RPMI7951 (cell line): ENCODE results near the gene IRGQ. TPM values are rescaled to one million over a fixed set of nuclear protein-coding genes. Genes with fewer than 3 reads are reported as not detected.
"Not testable (repeated sequence)": the region's sequence is repeated elsewhere in the genome, so short reads cannot be mapped to it uniquely, and the experiment has no call there.

Source experiments
- DNase-seq: peaks from one replicate; pipeline ENCODE4 v3.0.0-alpha.2; 2012; ENCODE audit warnings: low read depth
- total RNA-seq: library from RNA; depleted of rRNA; stranded (reverse); fragments of >200 nt; shearing (Covaris generic); gene quantifications from 2 replicates; pipeline ENCODE4 v1.2.3, GENCODE V29; 2014; rRNA removed

The IRGQ gene
- 11.9 and 16.4 TPM in 2 replicates for total RNA-seq

DNA sequence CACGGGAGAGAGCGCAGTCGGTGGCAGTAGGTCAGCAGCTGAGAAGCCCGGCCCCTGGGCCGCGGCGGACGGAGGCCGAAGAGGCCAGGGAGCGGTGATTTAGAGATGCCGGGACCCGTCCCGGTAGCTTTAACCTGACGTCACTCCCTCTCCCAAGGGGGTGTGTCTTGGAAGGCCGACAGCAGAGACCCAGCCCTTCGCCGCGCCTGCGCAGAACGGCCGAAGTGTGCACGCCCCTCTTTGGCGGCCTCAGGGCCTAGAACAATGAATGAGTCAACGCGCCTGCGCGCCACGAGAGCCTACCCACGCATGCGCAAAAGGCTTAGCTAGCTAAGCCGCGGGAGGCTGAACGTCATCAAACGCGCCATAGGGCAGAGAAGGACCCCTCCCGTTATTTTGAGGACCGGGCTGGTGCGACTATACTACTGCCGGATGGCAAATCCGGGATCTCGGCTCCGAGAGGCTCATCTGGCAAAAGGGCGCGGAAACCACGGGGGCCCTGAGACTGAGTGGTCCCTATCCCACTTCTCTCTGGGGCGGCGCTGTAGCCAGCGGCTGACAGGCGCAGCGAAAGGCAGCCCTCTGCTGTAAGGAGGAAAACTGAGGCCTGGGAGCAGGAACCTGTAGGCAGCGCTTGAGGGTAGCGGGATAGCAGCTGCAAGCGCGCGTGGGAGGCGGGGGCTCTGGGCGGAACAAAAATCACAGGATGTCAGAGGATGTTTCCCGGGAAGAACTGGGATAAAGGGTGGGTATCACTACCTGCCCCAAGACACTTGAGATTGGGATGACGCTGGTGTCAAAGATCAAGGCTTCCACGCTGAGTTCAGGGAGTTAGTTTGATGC, at the start of gene IRGQ, which contains the start of gene ZNF576:
TSS of gene IRGQ (minus strand) at position 136 of the 843 bp plus-strand sequence. CDS start 796 bp downstream, outside the sequence.
TSS of gene ZNF576 (plus strand) at position 597 of the 843 bp plus-strand sequence. CDS start 514 bp downstream, outside the sequence.
- peak; percentile 98 for DNase-seq

DNA sequence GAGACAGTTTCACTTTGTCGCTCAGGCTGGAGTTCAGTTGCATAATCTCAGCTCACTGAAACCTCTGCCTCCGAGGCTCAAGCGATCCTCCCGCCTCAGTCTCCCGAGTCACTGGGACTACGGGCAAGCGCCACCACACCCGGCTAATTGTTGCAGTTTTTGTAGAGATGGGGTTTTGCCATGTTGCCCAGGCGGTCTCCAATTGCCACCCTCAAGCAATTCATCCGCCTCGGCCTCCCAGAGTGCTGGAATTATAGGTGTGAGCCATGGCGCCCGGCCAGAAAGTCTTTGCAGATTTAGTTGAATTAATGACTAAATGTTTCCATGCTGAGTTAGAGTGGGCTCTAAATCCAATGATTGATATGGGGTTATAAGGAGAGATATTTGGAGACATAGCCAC, 48.2 kb upstream of the IRGQ start:
- DNase-seq = no peak

- no peak for DNase-seq
These were observed 47.4 kb upstream of the IRGQ start for GRCh38 chr19:43643326-43643725.

- no peak for DNase-seq
These were observed 46.6 kb upstream of the IRGQ start for GRCh38 chr19:43642531-43642930.

DNA sequence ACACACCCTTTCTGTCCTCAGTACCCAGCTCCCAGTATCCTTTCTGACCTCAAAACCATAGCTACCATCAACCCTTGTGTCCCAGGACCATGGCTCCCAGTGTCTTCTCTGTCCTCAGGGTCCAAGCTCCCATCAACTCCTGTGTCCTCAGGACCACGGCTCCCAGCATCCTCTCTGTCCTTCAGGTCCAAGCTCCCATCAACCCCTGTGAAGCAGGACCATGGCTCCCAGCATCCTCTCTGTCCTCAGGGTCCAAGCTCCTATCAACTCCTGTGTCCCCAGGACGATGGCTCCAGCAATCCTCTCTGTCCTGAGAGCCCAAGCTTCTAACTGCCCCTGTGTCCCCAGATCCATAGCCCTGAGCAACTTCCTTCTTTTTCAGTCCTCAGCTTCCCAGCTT, 45.4 kb upstream of the IRGQ start:
- no peak for DNase-seq

GRCh38 chr19:43640424-43640757, 44.5 kb upstream of the IRGQ start:
- DNase-seq = no peak

GRCh38 chr19:43639519-43640423, 43.8 kb upstream of the IRGQ start, which contains the start of gene CADM4:
Gene CADM4, minus strand, starts transcription at chr19:43639850. Its CDS starts 60 bp downstream, at chr19:43639790.
- DNase-seq = no peak

DNA sequence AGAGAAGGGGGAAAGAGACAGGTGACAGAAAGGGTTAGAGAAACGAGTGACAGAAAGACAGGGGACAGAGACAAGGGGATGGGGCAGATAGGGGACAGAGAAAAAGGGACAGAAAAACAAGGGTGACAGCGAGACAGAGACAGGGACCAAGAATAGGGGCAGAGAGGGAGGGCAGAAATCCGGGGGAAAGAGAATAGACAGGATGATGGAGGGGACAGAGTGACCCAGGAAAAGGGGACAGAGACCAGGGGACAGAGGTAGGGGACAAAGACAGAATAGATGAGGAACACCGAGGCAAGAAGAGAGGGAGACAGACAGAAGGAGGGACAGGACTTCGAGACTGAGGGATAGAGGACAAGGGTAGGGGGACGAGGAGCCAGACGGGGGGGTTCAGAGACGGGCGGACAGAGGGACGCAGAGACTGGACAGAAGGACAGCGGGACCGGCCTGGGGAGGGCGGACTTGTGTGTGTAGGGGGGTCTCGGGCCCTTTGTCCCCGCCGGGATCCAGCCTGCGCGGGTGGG, 43.1 kb upstream of the IRGQ start:
- DNase-seq = no peak

DNA sequence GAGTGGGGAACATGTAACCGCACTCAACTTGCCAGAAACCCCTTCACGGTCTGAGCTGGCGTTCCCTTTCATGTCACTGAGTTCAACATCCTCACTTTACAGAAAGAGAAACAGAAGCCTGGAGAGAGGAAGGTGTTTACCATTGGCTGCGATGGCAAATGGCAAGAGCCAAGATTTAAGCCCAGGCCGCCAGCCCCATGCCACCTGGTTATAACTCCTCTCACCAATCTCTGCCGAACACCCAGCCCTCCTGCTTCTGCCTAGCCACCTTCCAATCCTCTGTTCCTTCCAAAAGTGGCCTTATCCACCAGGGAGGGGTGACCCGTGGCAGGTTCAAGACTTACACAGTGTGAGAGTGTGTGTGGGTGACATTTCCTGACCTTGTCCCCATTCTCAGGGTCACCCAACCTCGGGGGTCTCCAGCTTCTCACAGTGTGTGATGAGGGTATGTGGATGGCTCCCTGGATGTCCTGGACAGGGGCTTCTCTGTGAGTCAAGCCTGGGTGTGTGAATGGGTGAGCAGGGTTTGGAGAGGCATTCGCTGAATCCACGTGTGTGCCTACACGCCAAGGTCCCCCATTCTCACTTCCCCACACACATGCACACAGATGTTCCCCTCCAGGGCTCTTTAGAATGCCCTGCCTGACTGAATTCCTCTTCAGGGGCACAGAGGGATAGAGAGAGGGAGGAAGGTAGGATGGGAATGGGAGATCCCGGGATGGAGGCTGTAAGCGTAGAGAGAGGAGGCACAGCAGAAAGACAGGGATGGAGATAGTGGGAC, 42.5 kb upstream of the IRGQ start:
- DNase-seq = no peak

GRCh38 chr19:43636121-43636683, 40.3 kb upstream of the IRGQ start:
- DNase-seq = no peak

GRCh38 chr19:43635561-43635940, 39.6 kb upstream of the IRGQ start:
- DNase-seq = not testable (repeated sequence)

DNA sequence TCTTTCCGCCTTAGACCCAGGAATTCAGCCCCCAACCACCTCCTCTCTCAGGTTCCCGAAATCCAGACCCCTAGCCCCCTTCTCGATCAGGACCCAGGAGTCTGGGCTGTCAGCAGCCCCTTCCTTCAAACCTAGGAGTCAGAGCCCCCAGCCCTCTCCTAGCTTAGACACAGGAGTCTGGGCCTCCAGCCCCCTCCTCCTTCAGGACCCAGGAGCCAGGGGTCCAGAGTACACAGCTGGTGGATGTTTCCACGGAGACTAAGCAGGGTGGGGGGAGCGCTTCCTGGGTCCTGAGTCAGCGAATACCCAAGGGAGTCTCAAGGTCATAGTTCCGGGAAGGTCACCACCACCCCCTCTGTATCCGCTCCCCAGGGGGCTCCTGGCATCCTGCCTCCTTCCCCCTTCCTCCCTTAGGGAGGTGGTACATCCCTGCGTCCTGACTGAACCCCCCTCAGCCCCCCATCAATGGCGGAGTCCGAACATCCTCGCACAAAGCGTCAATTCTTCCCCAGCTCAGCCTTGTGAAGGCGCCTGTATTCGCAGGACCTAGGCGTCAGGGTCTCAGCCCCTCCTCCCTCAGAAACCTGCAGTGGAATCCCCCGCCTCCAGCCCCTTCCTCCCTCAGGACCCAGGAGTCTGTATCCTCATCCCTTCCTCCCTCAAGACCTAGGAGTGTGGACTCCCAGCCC, 39.1 kb upstream of the IRGQ start:
- DNase-seq = no peak

GRCh38 chr19:43634506-43634871, 38.6 kb upstream of the IRGQ start:
- DNase-seq = no peak

DNA sequence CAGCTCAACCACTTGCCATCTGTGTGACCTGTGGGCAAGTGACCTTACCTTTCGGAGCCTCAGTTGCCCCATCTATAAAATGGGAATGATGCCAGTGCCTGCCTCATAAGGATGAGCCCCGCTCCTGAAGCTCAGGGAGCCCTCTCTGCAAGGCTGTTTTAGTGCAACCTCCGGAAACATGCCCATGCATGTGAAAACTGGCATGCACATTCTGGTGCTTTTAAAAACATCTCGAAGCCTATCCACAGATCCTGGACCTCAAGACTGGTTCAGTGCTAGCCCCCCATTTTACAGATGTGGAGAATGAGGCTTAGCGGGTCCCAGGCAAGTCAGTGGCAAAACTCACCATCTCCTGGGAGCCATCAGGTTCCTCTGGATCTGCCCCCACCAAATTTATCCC, 38.1 kb upstream of the IRGQ start:
- DNase-seq = no peak

- DNase-seq = no peak
These were observed 37.6 kb upstream of the IRGQ start for GRCh38 chr19:43633520-43633919.

DNA sequence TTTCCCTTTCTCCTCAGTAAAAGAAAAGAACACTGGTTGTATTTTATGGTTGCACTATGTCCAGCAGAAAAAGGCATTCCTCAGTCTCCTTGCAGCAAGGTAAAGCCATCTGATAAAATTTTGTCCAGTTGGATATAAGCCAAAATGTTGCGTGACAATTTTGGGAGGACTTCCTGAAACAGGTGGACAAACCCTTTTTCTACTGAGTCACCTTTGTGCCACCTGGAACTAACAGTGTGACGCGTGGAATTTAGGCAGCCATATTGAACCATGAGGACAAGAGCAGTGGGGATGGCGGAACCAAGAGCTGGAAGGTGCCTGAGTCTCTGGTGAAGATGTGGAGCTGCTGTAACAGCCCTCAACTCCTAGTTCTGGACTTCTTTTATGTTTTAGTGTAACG, 35.6 kb upstream of the IRGQ start:
- no peak for DNase-seq

DNA sequence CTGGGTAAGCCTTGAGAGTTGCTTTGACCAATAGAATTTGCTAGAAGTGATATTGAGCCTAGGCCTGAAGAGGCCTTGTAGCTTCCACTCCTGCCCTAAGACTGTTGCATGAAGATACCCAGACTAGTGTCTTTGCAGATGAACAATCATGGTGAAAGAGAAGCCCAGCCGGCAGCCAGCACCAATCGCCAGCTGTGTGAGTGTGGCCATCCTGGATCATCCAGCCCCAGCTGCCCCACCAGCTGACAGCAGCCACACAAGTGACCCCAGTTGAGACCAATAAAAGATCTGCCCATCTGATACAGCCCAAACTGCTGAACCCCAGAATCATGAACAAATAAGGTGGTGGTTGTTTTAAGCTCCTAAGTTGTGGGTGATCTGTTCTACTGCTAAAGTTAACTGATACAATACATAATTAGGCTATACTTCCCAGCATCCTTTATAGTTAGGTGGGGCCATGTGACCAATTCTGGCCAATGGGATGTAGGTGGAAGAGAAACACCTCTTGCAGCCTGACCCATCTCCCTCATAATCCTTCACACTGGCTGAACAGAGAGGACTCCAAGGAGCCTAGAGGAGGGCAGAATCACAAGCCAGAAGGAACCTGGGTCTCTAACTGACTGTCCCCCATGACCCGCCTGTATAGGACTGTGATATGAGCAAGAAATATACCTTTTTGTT, 32.9 kb upstream of the IRGQ start:
- no peak for DNase-seq

DNA sequence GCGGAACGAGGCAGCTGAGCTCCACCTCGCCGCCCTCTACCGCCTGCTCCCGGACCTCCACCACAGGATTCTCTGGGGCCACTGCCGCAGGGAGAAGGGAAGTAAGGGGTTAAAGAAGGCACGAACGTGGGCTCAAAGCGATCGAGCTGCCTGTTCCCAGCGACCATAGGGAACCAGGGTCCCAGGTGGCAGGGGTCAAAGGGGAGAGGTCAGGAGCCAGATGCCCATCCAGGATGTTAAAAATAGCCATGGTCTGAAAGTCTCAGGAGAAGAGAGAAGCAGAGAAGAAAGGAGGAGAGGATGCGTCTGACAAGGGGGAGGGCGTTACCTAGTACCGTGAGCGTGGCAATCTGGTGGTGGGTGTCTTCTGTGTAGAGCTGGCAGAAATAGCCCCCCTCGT, 30.9 kb upstream of the IRGQ start:
- no peak for DNase-seq

- no peak for DNase-seq
These were observed 30.1 kb upstream of the IRGQ start for GRCh38 chr19:43625918-43626579.

DNA sequence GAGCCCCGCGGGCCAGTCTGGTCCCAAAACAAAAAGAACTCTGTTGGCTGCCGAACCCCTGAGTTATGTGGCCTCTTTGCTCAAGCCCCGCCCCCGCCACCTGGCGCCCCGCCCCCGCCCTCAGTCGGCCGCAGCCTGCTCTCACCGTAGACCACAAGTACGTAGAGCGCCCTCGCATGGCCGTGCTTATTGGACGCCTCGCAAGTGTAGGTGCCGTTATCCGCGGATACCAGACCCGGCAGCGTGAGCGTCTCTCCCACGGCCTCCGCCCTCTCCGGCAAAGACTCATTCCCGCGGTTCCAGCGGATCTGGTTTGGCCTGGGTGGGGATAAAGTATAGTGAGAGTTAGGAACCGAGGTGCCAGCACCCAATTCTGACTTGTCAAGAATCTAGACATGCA, 29.0 kb upstream of the IRGQ start:
- DNase-seq = no peak
